Ovary (tissue), 9 donors: ENCODE results near the gene CDCA7L. TPM values are rescaled to one million over a fixed set of nuclear protein-coding genes. Genes with fewer than 3 reads are reported as not detected.

Experiments
- DNase-seq, 5 donors: peaks; one replicate each; pipeline ENCODE4 v3.0.0-alpha.2; 2019 to 2020
- H3K27ac ChIP-seq, 2 donors: fragments of 200-600 bp; one replicate each; pipeline versions ENCODE4 v1.5.1 to v1.8.0; 2019 to 2022
- H3K27me3 ChIP-seq: fragments of 200-600 bp; one replicate; pipeline ENCODE4 v1.8.0; 2022
- H3K36me3 ChIP-seq: fragments of 200-600 bp; sonication (generic); one replicate; pipeline ENCODE4 v1.5.1; 2019
- H3K4me1 ChIP-seq: one replicate; pipeline ENCODE4 v1.8.1; 2013; ENCODE audit warnings: mild to moderate bottlenecking, moderate library complexity; ENCODE audit not compliant: insufficient read depth
- H3K4me3 ChIP-seq: fragments of 200-600 bp; sonication (generic); one replicate; pipeline ENCODE4 v1.5.1; 2017
- H3K9me3 ChIP-seq, 2 donors: fragments of 200-600 bp in 1 of 2; sonication (generic) in 1 of 2; one replicate each; pipeline versions ENCODE4 v1.5.1 to v1.8.1; 2013 to 2019; ENCODE audit warnings: mild to moderate bottlenecking in 1 of 2, moderate library complexity in 1 of 2
- EP300 ChIP-seq: sonication (generic); formaldehyde crosslinking; IDR thresholded peaks from one replicate; pipeline ENCODE4 v1.6.1; 2017; ENCODE audit warnings: antibody characterized with exemption
- POLR2A ChIP-seq: fragments of 450-650 bp; IDR thresholded peaks from one replicate; pipeline ENCODE4 v1.6.1; 2017; ENCODE audit warnings: antibody characterized with exemption, mild to moderate bottlenecking, moderate library complexity
- whole genome bisulfite sequencing, 3 donors: extraction: QIAGEN DNeasy Blood & Tissue Kit in 1 of 3; methylation state at CpG; one replicate each; pipeline versions ENCODE4 v1.1.5 to v1.1.7; 2013 to 2017; 5-methylcytosine and 5-hydroxymethylcytosine counted together
- intact Hi-C, 4 donors: fragments of 100-400 bp; cut with DNase I; formaldehyde crosslinking; loops; one replicate each; pipeline versions ENCODE4 v1.11.0 to v1.15.1; 2022 to 2023
- polyA plus RNA-seq, 2 donors: library from polyadenylated mRNA; stranded (reverse); fragments of 200-250 nt in 1 of 2; fragments of 350-450 nt in 1 of 2; fragmentation: Illumina TruSeq in 1 of 2; extraction: RNeasy Lipid Tissue Mini Kit (QIAGEN cat#74804) in 1 of 2; gene quantifications; one replicate each; pipeline ENCODE4 v1.2.3, GENCODE V29; 2013 to 2014
- total RNA-seq, 7 donors: library from RNA; depleted of rRNA in 2 of 7; stranded (reverse); fragments of >200 nt in 2 of 7; fragmentation: NEBNext Ultra II Directional in 3 of 7; extraction: Animal tissue kit (Norgen Biotek cat#: 25700) in 3 of 7; gene quantifications; one replicate each; pipeline versions ENCODE4 v1.1.0 to v1.2.4, GENCODE V29; 2016 to 2023
- TF ChIP-seq, protein P1 (sequence below), 3 donors: fragments of 450-650 bp in 2 of 3; fragments of 200-600 bp in 1 of 3; IDR thresholded peaks; one replicate each; pipeline versions ENCODE4 v1.5.1 to v1.8.0; 2016 to 2022; ENCODE audit warnings: antibody characterized with exemption in 3 of 3, mild to moderate bottlenecking in 1 of 3
- donor health status: DM: no; HTN: no; CAD: no; lungs with moderate emphysema.
- donor health status: DM: no; HTN: no; CAD: no.
- donor health status: Bipolar disorder and iron deficiency.
- donor health status: DM: yes; HTN: yes; CAD: no.
- donor health status: DM: no; HTN: no; CAD: no.
- donor health status: DM: yes; HTN: yes; CAD: no.

CDCA7L gene
- total and polyA plus RNA-seq, 9 donors, result 16.8 to 35.1 (median 26.8) TPM

DNA sequence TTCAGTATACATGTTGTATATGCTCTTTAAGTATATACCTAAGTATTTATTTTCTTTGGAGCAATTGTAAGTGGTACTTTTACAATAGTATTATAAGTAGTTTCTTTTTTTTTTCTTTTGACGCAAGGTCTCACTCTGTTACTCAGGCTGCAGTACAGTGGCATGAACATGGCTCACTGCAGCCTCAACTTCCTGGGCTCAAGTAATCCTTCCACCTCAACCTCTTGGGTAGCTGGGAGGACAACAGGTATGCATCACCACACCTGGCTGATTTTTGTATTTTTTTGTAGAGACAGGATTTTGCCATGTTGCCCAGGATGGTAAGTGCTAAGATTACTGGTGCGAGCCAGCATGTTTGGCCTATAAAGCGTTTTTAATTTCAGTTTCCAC, 13.7 kb upstream of the CDCA7L start:
- Histone ChIP-seq H3K36me3 (no peaks in the 10 kb centered on the region), H3K4me3 (no peak overlapping the region), H3K9me3 (no peaks in the 10 kb centered on the region), H3K27me3 (no peaks in the 10 kb centered on the region), H3K27ac (no peak overlapping the region), H3K4me1 (peaks cover 1% of the 10 kb centered on the region)
- intact Hi-C loops, result no loop called here
- TF ChIP-seq, protein P1, sequence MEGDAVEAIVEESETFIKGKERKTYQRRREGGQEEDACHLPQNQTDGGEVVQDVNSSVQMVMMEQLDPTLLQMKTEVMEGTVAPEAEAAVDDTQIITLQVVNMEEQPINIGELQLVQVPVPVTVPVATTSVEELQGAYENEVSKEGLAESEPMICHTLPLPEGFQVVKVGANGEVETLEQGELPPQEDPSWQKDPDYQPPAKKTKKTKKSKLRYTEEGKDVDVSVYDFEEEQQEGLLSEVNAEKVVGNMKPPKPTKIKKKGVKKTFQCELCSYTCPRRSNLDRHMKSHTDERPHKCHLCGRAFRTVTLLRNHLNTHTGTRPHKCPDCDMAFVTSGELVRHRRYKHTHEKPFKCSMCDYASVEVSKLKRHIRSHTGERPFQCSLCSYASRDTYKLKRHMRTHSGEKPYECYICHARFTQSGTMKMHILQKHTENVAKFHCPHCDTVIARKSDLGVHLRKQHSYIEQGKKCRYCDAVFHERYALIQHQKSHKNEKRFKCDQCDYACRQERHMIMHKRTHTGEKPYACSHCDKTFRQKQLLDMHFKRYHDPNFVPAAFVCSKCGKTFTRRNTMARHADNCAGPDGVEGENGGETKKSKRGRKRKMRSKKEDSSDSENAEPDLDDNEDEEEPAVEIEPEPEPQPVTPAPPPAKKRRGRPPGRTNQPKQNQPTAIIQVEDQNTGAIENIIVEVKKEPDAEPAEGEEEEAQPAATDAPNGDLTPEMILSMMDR (IDR thresholded peaks at IDR 0.05), result no peak
- no peak for TF ChIP-seq POLR2A
- no peak for TF ChIP-seq EP300
- DNase-seq, result no peak
- 96 to 99% (median 98%) methylated on average over 3 of the region's 3 CpGs for WGBS, 3 donors

DNA sequence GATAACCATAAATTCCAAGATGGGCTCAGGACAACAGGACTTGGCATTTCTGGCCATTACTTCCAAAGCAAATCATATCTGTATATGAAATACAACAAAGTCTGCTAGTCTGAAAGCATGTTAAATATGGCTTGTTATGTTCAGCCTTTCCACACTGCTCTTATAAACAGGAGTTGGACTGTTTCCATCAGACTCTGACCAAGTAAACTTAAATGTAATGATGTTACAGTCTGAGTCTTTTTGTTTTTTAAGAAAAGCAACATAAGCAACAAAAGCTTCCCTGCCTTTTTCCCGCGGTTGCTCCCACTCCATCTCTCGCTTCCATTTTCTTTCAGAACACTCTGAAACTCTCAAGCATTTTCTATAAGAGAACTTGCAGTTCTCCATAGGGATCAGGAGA, 8.1 kb upstream of the CDCA7L start:
- H3K27me3 ChIP-seq, result no peaks in the 10 kb centered on the region
- no peak overlapping the region for H3K27ac ChIP-seq
- no peak for DNase-seq
- peaks cover 5% of the 10 kb centered on the region for H3K4me1 ChIP-seq
- H3K36me3 ChIP-seq, result no peaks in the 10 kb centered on the region
- no peaks in the 10 kb centered on the region for H3K9me3 ChIP-seq
- 36 to 50% (median 49%) methylated on average over 3 of the region's 3 CpGs for WGBS, 3 donors
- H3K4me3 ChIP-seq, result no peak overlapping the region
- TF ChIP-seq, protein P1 (IDR thresholded peaks at IDR 0.05), result no peak
- TF ChIP-seq POLR2A, result no peak
- no peak for TF ChIP-seq EP300
- intact Hi-C loops, result no loop called here

DNA sequence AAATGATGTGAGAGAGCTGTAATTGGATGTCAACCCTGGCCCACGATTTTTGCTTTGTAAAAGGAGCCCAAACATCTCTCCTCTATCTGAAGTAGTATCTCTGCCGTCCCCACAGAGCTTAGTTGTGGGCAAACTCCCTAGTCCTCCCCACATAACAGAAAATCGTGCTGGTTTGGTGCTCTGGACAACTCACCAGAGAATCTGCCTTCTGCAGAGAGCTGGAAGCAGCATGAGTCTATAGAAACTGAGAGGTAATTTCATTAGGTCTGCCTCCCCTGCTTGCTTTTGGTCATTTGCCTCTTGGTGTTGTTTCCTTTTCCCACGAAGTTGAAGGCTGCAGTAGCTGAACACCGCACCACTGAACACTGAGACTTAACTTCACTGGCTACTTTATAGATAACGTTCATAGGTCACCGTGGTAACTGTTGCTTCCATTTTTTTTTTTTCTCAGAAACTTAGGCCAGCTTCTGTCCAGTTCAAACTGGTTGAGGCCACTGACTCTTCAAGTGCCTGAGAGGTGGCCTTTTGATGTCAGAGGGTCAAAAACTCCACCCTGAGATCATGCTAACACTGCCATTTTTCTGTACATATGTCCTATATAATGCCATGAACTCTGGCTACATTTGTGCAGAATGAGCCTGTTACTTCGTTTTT, 3.3 kb upstream of the CDCA7L start:
- no peak for TF ChIP-seq EP300
- TF ChIP-seq, protein P1 (IDR thresholded peaks at IDR 0.05), result no peak
- no peak for TF ChIP-seq POLR2A

DNA sequence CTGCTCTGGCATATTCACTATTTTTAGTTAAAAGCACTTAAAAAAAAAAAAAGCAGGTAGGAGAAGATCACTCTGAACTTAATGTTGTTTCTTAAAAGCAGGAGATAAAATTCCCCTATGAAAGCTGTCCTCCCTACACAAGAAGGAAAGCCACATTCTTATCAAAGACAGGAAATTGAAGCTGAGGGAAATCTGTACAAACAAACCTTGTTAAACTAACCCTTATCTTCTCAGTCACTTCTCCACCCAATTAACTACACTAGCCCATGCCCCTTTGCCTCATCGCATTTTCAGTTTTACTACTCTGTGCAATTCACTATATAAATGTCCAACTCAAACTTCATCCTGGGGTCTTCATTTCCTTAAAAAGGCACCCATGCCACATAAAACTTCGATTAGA, 2.7 kb upstream of the CDCA7L start:
- Histone ChIP-seq H3K27me3 (no peaks in the 10 kb centered on the region), H3K36me3 (no peaks in the 10 kb centered on the region), H3K4me1 (peaks cover 1% of the 10 kb centered on the region), H3K27ac (no peak overlapping the region), H3K4me3 (no peak overlapping the region), H3K9me3 (no peaks in the 10 kb centered on the region)
- WGBS, 3 donors, result 18 to 27% (median 25%) methylated on average over 2 of the region's 2 CpGs
- intact Hi-C loops, result no loop called here
- TF ChIP-seq, protein P1 (IDR thresholded peaks at IDR 0.05), result no peak
- TF ChIP-seq EP300, result no peak
- no peak for TF ChIP-seq POLR2A
- DNase-seq, result no peak

More for the DNA sequence above, 3.3 kb upstream of the CDCA7L start:
- Histone ChIP-seq H3K9me3 (no peaks in the 10 kb centered on the region), H3K27me3 (no peaks in the 10 kb centered on the region), H3K27ac (no peak overlapping the region), H3K4me1 (peaks cover 3% of the 10 kb centered on the region), H3K4me3 (no peak overlapping the region), H3K36me3 (no peaks in the 10 kb centered on the region)
- WGBS, 3 donors, result 31 to 35% (median 31%) methylated on average over 8 of the region's 8 CpGs
- no peak for DNase-seq
- intact Hi-C loops, result no loop called here
